Esophagus muscularis mucosa (tissue), 4 donors: ENCODE results near the gene CTNNA1.
"Not testable (repeated sequence)": the region's sequence is repeated elsewhere in the genome, so short reads cannot be mapped to it uniquely, and the experiment has no call there.

ENCODE experiments used
- CTCF ChIP-seq, 3 experiments: fragments of 200-600 bp in 2 of 3; fragments of 450-650 bp in 1 of 3; sonication (generic) in 2 of 3; IDR thresholded peaks; one replicate each; pipeline ENCODE4 v1.5.1; 2017 to 2019; ENCODE audit warnings: antibody characterized with exemption in 3 of 3, mild to moderate bottlenecking in 2 of 3, moderate library complexity in 1 of 3
- EP300 ChIP-seq: sonication (generic); formaldehyde crosslinking; IDR thresholded peaks from one replicate; pipeline ENCODE4 v1.6.1; 2017; ENCODE audit warnings: antibody characterized with exemption
- POLR2A ChIP-seq: fragments of 450-650 bp; IDR thresholded peaks from one replicate; pipeline ENCODE4 v1.6.1; 2017; ENCODE audit warnings: antibody characterized with exemption, moderate library complexity, mild to moderate bottlenecking, low read depth

DNA sequence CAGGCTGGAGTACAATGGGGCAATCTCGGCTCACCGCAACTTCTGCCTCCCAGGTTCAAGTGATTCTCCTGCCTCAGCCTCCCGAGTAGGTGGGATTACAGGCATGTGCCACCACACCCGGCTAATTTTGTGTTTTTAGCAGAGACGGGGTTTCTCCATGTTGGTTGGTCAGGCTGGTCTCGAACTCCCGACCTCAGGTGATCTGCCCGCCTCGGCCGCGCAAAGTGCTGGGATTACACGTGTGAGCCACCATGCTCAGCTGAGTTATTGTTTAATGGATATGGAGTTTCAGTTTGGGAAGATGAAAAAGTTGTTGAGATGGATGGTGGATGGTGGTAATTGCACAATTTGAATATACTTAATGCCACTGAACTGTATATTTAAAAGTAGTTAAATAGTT, 22.7 kb upstream of the CTNNA1 start:
- TF ChIP-seq CTCF (IDR thresholded peaks at IDR 0.05); POLR2A; EP300: not testable (repeated sequence)
